Transverse colon (tissue), 4 donors: ENCODE results near the gene MCM8.

Source experiments
- EP300 ChIP-seq: sonication (generic); formaldehyde crosslinking; IDR thresholded peaks from one replicate; pipeline ENCODE4 v1.6.1; 2017; ENCODE audit warnings: antibody characterized with exemption, low read depth
- POLR2A ChIP-seq: fragments of 450-650 bp; IDR thresholded peaks from one replicate; pipeline ENCODE4 v1.6.1; 2016; ENCODE audit warnings: antibody characterized with exemption, mild to moderate bottlenecking, moderate library complexity
- POLR2AphosphoS5 ChIP-seq, 3 donors: sonication (generic); formaldehyde crosslinking; IDR thresholded peaks; one replicate each; pipeline ENCODE4 v1.6.1; 2016; ENCODE audit warnings: antibody characterized with exemption in 3 of 3
- TF ChIP-seq, protein P1 (sequence below), 5 experiments: fragments of 200-600 bp in 3 of 5; fragments of 450-650 bp in 2 of 5; sonication (generic) in 3 of 5; IDR thresholded peaks; 1 replicate in 2 of 5; 2 replicates in 3 of 5; pipeline ENCODE4 v1.5.1; 2016 to 2017; ENCODE audit warnings: antibody characterized with exemption in 5 of 5, inconsistent platforms in 3 of 5, mild to moderate bottlenecking in 2 of 5, moderate library complexity in 1 of 5

GRCh38 chr20:6038256-6038655 lies 87.8 kb downstream of the MCM8 start:
- TF ChIP-seq, protein P1, sequence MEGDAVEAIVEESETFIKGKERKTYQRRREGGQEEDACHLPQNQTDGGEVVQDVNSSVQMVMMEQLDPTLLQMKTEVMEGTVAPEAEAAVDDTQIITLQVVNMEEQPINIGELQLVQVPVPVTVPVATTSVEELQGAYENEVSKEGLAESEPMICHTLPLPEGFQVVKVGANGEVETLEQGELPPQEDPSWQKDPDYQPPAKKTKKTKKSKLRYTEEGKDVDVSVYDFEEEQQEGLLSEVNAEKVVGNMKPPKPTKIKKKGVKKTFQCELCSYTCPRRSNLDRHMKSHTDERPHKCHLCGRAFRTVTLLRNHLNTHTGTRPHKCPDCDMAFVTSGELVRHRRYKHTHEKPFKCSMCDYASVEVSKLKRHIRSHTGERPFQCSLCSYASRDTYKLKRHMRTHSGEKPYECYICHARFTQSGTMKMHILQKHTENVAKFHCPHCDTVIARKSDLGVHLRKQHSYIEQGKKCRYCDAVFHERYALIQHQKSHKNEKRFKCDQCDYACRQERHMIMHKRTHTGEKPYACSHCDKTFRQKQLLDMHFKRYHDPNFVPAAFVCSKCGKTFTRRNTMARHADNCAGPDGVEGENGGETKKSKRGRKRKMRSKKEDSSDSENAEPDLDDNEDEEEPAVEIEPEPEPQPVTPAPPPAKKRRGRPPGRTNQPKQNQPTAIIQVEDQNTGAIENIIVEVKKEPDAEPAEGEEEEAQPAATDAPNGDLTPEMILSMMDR (IDR thresholded peaks at IDR 0.05), result no peak
- TF ChIP-seq POLR2AphosphoS5 (IDR thresholded peaks at IDR 0.05) (no peak), POLR2A (no peak), EP300 (no peak)
